GM12878 (cell line): ENCODE measurements around the gene SAAL1. TPM values are rescaled to one million over a fixed set of nuclear protein-coding genes. Genes with fewer than 3 reads are reported as not detected.

Source experiments
- ATAC-seq: fragments of 200-7000 bp; cut with Tn5 transposase; 3 replicates; pipeline ENCODE4 v1.9.1; 2020; ENCODE audit warnings: mild to moderate bottlenecking, moderate library complexity
- BruUV-seq: library from RNA; stranded (reverse); fragments of 400-500 nt; replicated peaks from 2 replicates; lab custom pipeline; 2021; lab: Mats Ljungman, UMichigan
- CTCF ChIA-PET: fragments of 300-600 bp; sonication (Branson Sonifier 250); formaldehyde crosslinking; extraction: SDS; loops from one replicate; lab custom pipeline; 2021; ENCODE audit warnings: inconsistent platforms; lab: Yijun Ruan, JAX
- POLR2A ChIA-PET: fragments of 350-600 bp; formaldehyde crosslinking; extraction: SDS; loops from one replicate; lab custom pipeline; 2021; ENCODE audit warnings: inconsistent platforms; lab: Charles Lee
- RAD21 ChIA-PET: fragments of 300-600 bp; sonication (Branson Sonifier 250); formaldehyde crosslinking; loops from one replicate; lab custom pipeline; 2023; ENCODE audit warnings: antibody characterized with exemption; ENCODE audit not compliant: unreplicated experiment; lab: Charles Lee
- SMC1A ChIA-PET: fragments of 300-600 bp; sonication (Branson Sonifier 250); formaldehyde crosslinking; loops from one replicate; lab custom pipeline; 2023; ENCODE audit not compliant: unreplicated experiment, uncharacterized antibody; lab: Charles Lee
- DNase-seq: peaks from one replicate; pipeline ENCODE4 v3.0.0-alpha.2; 2011; ENCODE audit warnings: low read depth, low spot score
- FAIRE-seq: peaks from 3 replicates; lab custom pipeline; 2011; peaks lifted over from hg19 to GRCh38; lab: Jason Lieb, UNC
- H2AFZ ChIP-seq: 2 replicates; pipeline ENCODE4 v1.6.0; 2011; ENCODE audit warnings: low read depth, low read length, control low read depth; ENCODE audit not compliant: control insufficient read depth
- H3K27ac ChIP-seq: 2 replicates; pipeline ENCODE4 v1.5.1; 2011; ENCODE audit warnings: control low read depth; ENCODE audit not compliant: control insufficient read depth, insufficient read depth
- H3K27me3 ChIP-seq, 2 experiments: replicated peaks in 1 of 2; 2 replicates each; pipeline versions ENCODE4 v1.6.0 to v1.6.1; 2011; ENCODE audit warnings: low read length in 1 of 2; ENCODE audit not compliant: control insufficient read depth in 2 of 2, insufficient read depth in 2 of 2
- H3K36me3 ChIP-seq, 2 experiments: 2 replicates each; pipeline ENCODE4 v1.5.1; 2011; ENCODE audit warnings: low read length in 1 of 2; ENCODE audit not compliant: control insufficient read depth in 2 of 2, insufficient read depth in 2 of 2
- H3K4me1 ChIP-seq: 2 replicates; pipeline ENCODE4 v1.6.1; 2011; ENCODE audit warnings: mild to moderate bottlenecking, low read length, moderate library complexity, mixed read lengths; ENCODE audit not compliant: control insufficient read depth, insufficient read depth
- H3K4me2 ChIP-seq: 2 replicates; pipeline ENCODE4 v1.6.0; 2011; ENCODE audit warnings: control low read depth; ENCODE audit not compliant: control insufficient read depth, insufficient read depth
- H3K4me3 ChIP-seq: fragments of 200-600 bp; sonication (generic); 2 replicates; pipeline ENCODE4 v1.5.1; 2016
- H3K79me2 ChIP-seq: 2 replicates; pipeline ENCODE4 v1.6.0; 2011; ENCODE audit warnings: low read length; ENCODE audit not compliant: control insufficient read depth, insufficient read depth
- H3K9ac ChIP-seq: 2 replicates; pipeline ENCODE4 v1.8.0; 2011; ENCODE audit warnings: low read length, control low read depth, mixed read lengths; ENCODE audit not compliant: control insufficient read depth, insufficient read depth
- H3K9me3 ChIP-seq: replicated peaks from 3 replicates; pipeline ENCODE4 v1.5.1; 2011; ENCODE audit warnings: mild to moderate bottlenecking, low read length; ENCODE audit not compliant: control insufficient read depth, insufficient read depth
- H4K20me1 ChIP-seq: 2 replicates; pipeline ENCODE4 v1.6.0; 2011; ENCODE audit not compliant: control insufficient read depth, insufficient read depth
- ATF7 ChIP-seq: fragments of 450-650 bp; IDR thresholded peaks from 2 replicates; pipeline ENCODE4 v1.6.1; 2016; ENCODE audit warnings: low read depth, mild to moderate bottlenecking
- BCL11A ChIP-seq: IDR thresholded peaks from 2 replicates; pipeline ENCODE4 v1.6.1; 2011; ENCODE audit warnings: low read depth, low read length
- LARP7 ChIP-seq: fragments of 450-650 bp; IDR thresholded peaks from 2 replicates; pipeline ENCODE4 v1.6.1; 2017; ENCODE audit warnings: mild to moderate bottlenecking
- NR2C1 ChIP-seq: fragments of 450-650 bp; IDR thresholded peaks from 2 replicates; pipeline ENCODE4 v1.6.1; 2017; ENCODE audit warnings: antibody characterized with exemption, mild to moderate bottlenecking, moderate library complexity
- POU2F2 ChIP-seq: IDR thresholded peaks from 3 replicates; pipeline ENCODE4 v1.6.1; 2011; ENCODE audit warnings: low read depth, mild to moderate bottlenecking, low read length, borderline replicate concordance
- SREBF2 ChIP-seq: IDR thresholded peaks from 2 replicates; pipeline ENCODE4 v1.6.1; 2012; ENCODE audit warnings: mild to moderate bottlenecking, low read length
- ZNF274 ChIP-seq: IDR thresholded peaks from one replicate; pipeline ENCODE4 v1.8.0; 2011; ENCODE audit not compliant: insufficient read length, insufficient read depth
- ZNF687 ChIP-seq: fragments of 450-650 bp; IDR thresholded peaks from 2 replicates; pipeline ENCODE4 v1.6.1; 2017; ENCODE audit warnings: mild to moderate bottlenecking, moderate library complexity
- WGBS: methylation state at CpG from one replicate; pipeline ENCODE4 v1.1.6; 2016; ENCODE audit warnings: low lambda C conversion rate; ENCODE audit not compliant: insufficient replicate concordance, insufficient coverage; ENCODE audit errors: missing lambda C conversion rate; 5-methylcytosine and 5-hydroxymethylcytosine counted together
- in situ Hi-C: fragments of 300-500 bp; cut with MboI; formaldehyde crosslinking; loops from 9 replicates; pipeline ENCODE4 v1.14.3; 2018; ENCODE audit warnings: mixed read lengths
- intact Hi-C: fragments of 100-400 bp; cut with micrococcal nuclease; formaldehyde crosslinking; loops from one replicate; pipeline ENCODE4 v1.14.2; 2022; ENCODE audit not compliant: unreplicated experiment
- polyA plus RNA-seq, 11 experiments: library from polyadenylated mRNA; depleted of rRNA in 4 of 11; unstranded in 6 of 11; stranded (reverse) in 5 of 11; fragments of >200 nt; fragmentation: Nextera tagmentation in 4 of 11; fragmentation: Illumina TruSeq in 1 of 11; extraction: Ambion mirVana in 4 of 11; extraction: Trizol in 1 of 11; gene quantifications; 1 replicate in 1 of 11; 2 replicates in 10 of 11; pipeline versions ENCODE4 v1.2.1 to v1.2.3, GENCODE V29; 2011 to 2016; ENCODE audit warnings: inconsistent platforms in 2 of 11, missing spikeins in 2 of 11, low read depth in 1 of 11
- total RNA-seq, 4 experiments: library from RNA; depleted of rRNA in 3 of 4; stranded (reverse); fragments of >200 nt in 3 of 4; fragmentation: Illumina TruSeq in 1 of 4; extraction: Trizol in 1 of 4; gene quantifications; 2 replicates each; pipeline versions ENCODE4 v1.2.1 to v1.2.3, GENCODE V29; 2013 to 2021

Gene SAAL1
- total and polyA plus RNA-seq, 10 of the 15 experiments (the other 5 are each of a cell fraction or from before 2014, with no cell fraction given), result 26.3 to 59.4 (median 43.8) TPM

DNA sequence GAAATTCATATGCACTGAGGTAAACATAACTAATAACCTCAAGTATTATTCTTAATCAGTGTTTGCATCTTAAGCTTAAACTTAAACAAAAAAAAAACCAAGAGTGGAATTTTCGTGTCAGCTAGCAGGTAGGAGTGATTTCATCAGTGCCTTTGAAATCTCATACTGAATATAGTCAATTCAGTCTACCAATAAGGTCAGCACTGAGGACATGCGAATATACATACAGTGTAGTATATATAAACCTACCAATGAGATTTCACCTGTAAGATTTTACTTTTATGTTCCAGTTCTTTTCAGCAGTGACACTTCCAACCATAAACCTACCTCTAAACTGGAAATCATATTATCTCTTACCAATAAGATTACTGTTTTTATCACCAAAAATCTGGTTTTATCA lies 27.0 kb downstream of the SAAL1 start (continued):
- TF ChIP-seq NR2C1 (no peak), BCL11A (no peak), ATF7 (no peak)
- TF ChIP-seq, all 136 proteins: peak for 0

- TF ChIP-seq LARP7 (no peak), SREBF2 (no peak), ZNF274 (no peak), POU2F2 (no peak), NR2C1 (no peak), ZNF687 (no peak)
- 74% methylated on average over 3 of the region's 3 CpGs for WGBS
- Histone ChIP-seq H3K79me2 (no peaks in the 10 kb centered on the region), H3K27ac (no peak overlapping the region), H3K4me2 (no peak overlapping the region), H3K4me3 (no peak overlapping the region), H3K36me3 (0 out of 4 replicates have a peak, but pooled peaks cover 0 to 5% of the 10 kb centered on the region in 2 experiments), H4K20me1 (no peaks in the 10 kb centered on the region), H3K9me3 (no peaks in the 10 kb centered on the region), H3K27me3 (no peaks in the 10 kb centered on the region), H3K4me1 (no peaks in the 10 kb centered on the region), H2AFZ (no peak overlapping the region), H3K9ac (no peak overlapping the region)
- no peak for ATAC-seq
- POLR2A ChIA-PET, result interaction anchor here (0.6 kb wide), 1 partner anchor 29 kb away, joined by 3 read pairs; no protein-coding TSS in a partner anchor
- RAD21 ChIA-PET, result no interaction called here
- in situ Hi-C loops (no loop called here), intact Hi-C loops (no loop called here)
- SMC1A ChIA-PET, result no interaction called here
- CTCF ChIA-PET, result no interaction called here
- no peak for FAIRE-seq
- no TSS peak for BruUV-seq
- DNase-seq, result no peak
Observed at GRCh38 chr11:18075444-18075843, 30.4 kb downstream of the SAAL1 start.
